IPS-18a (cell line): ENCODE results near the gene PRTFDC1.
A peak's percentile ranks its signal among the peaks of the same experiment; 100 is the strongest.

Experiments used
- H3K27ac ChIP-seq: one replicate; pipeline ENCODE4 v1.5.1; 2013; ENCODE audit warnings: low read length
- H3K27me3 ChIP-seq: one replicate; pipeline ENCODE4 v1.6.1; 2013; ENCODE audit warnings: mild to moderate bottlenecking, low read length; ENCODE audit not compliant: control insufficient read depth, insufficient read depth
- H3K36me3 ChIP-seq: one replicate; pipeline ENCODE4 v1.6.1; 2013; ENCODE audit warnings: low read depth, low read length; ENCODE audit not compliant: control insufficient read depth
- H3K4me1 ChIP-seq: one replicate; pipeline ENCODE4 v1.6.1; 2013; ENCODE audit warnings: low read depth, low read length; ENCODE audit not compliant: control insufficient read depth
- H3K4me3 ChIP-seq: one replicate; pipeline ENCODE4 v1.5.1; 2013; ENCODE audit warnings: low read length
- H3K9ac ChIP-seq: one replicate; pipeline ENCODE4 v1.6.1; 2013; ENCODE audit warnings: mild to moderate bottlenecking, low read length, moderate library complexity
- H3K9me3 ChIP-seq: one replicate; pipeline ENCODE4 v1.6.1; 2013; ENCODE audit warnings: low read depth, low read length; ENCODE audit not compliant: control insufficient read depth

PRTFDC1 gene

GRCh38 chr10:24898501-24898900 lies 53.9 kb downstream of the PRTFDC1 start:
- H3K36me3 ChIP-seq: no peaks in the 10 kb centered on the region
- no peak overlapping the region for H3K9ac ChIP-seq
- no peaks in the 10 kb centered on the region for H3K4me1 ChIP-seq

GRCh38 chr10:24897326-24897926 lies 55.0 kb downstream of the PRTFDC1 start:
- H3K9ac ChIP-seq: no peak overlapping the region
- no peaks in the 10 kb centered on the region for H3K9me3 ChIP-seq
- H3K4me1 ChIP-seq: no peaks in the 10 kb centered on the region
- H3K27me3 ChIP-seq: no peaks in the 10 kb centered on the region
- H3K4me3 ChIP-seq: no peak overlapping the region
- no peaks in the 10 kb centered on the region for H3K36me3 ChIP-seq
- no peak overlapping the region for H3K27ac ChIP-seq

More at GRCh38 chr10:24898501-24898900, 53.9 kb downstream of the PRTFDC1 start:
- H3K27ac ChIP-seq: no peak overlapping the region
- H3K9me3 ChIP-seq: no peaks in the 10 kb centered on the region
- H3K27me3 ChIP-seq: no peaks in the 10 kb centered on the region
- H3K4me3 ChIP-seq: no peak overlapping the region

GRCh38 chr10:24894728-24895127 lies 57.7 kb downstream of the PRTFDC1 start:
- Histone ChIP-seq H3K4me3 (no peak overlapping the region), H3K4me1 (no peaks in the 10 kb centered on the region), H3K9me3 (no peaks in the 10 kb centered on the region), H3K36me3 (no peaks in the 10 kb centered on the region), H3K9ac (no peak overlapping the region), H3K27ac (no peak overlapping the region), H3K27me3 (no peaks in the 10 kb centered on the region)

GRCh38 chr10:24894309-24894708 lies 58.1 kb downstream of the PRTFDC1 start:
- H3K27me3 ChIP-seq: no peaks in the 10 kb centered on the region
- no peak overlapping the region for H3K4me3 ChIP-seq
- H3K4me1 ChIP-seq: no peaks in the 10 kb centered on the region
- H3K27ac ChIP-seq: no peak overlapping the region
- no peaks in the 10 kb centered on the region for H3K9me3 ChIP-seq
- H3K9ac ChIP-seq: no peak overlapping the region
- no peaks in the 10 kb centered on the region for H3K36me3 ChIP-seq

- no peak overlapping the region for H3K27ac ChIP-seq
- no peak overlapping the region for H3K4me3 ChIP-seq
- H3K36me3 ChIP-seq: no peaks in the 10 kb centered on the region
- H3K9ac ChIP-seq: no peak overlapping the region
- H3K9me3 ChIP-seq: no peaks in the 10 kb centered on the region
- H3K27me3 ChIP-seq: no peaks in the 10 kb centered on the region
- H3K4me1 ChIP-seq: no peaks in the 10 kb centered on the region
These were observed 59.3 kb downstream of the PRTFDC1 start for GRCh38 chr10:24893127-24893526.

GRCh38 chr10:24891823-24892222 lies 60.6 kb downstream of the PRTFDC1 start:
- Histone ChIP-seq H3K27ac (no peak overlapping the region), H3K27me3 (no peaks in the 10 kb centered on the region), H3K36me3 (no peaks in the 10 kb centered on the region), H3K4me3 (no peak overlapping the region), H3K9ac (no peak overlapping the region), H3K9me3 (no peaks in the 10 kb centered on the region), H3K4me1 (no peaks in the 10 kb centered on the region)

GRCh38 chr10:24889639-24890038 lies 62.8 kb downstream of the PRTFDC1 start:
- Histone ChIP-seq H3K4me3 (no peak overlapping the region), H3K9ac (no peak overlapping the region), H3K27me3 (no peaks in the 10 kb centered on the region), H3K9me3 (no peaks in the 10 kb centered on the region), H3K4me1 (peaks cover 4% of the 10 kb centered on the region), H3K36me3 (no peaks in the 10 kb centered on the region), H3K27ac (no peak overlapping the region)

- Histone ChIP-seq H3K4me1 (peaks cover 12% of the 10 kb centered on the region), H3K9me3 (no peaks in the 10 kb centered on the region), H3K4me3 (no peak overlapping the region), H3K27ac (no peak overlapping the region), H3K27me3 (no peaks in the 10 kb centered on the region), H3K9ac (no peak overlapping the region), H3K36me3 (no peaks in the 10 kb centered on the region)
These were observed 64.6 kb downstream of the PRTFDC1 start for GRCh38 chr10:24887855-24888231.

GRCh38 chr10:24886290-24886680 lies 66.1 kb downstream of the PRTFDC1 start:
- Histone ChIP-seq H3K27ac (no peak overlapping the region), H3K36me3 (no peaks in the 10 kb centered on the region), H3K27me3 (no peaks in the 10 kb centered on the region), H3K9me3 (no peaks in the 10 kb centered on the region), H3K4me1 (peaks cover 12% of the 10 kb centered on the region), H3K4me3 (no peak overlapping the region), H3K9ac (no peak overlapping the region)

GRCh38 chr10:24885551-24886289 lies 66.7 kb downstream of the PRTFDC1 start:
- no peak overlapping the region for H3K27ac ChIP-seq
- no peaks in the 10 kb centered on the region for H3K9me3 ChIP-seq
- no peak overlapping the region for H3K4me3 ChIP-seq
- H3K4me1 ChIP-seq: peaks cover 12% of the 10 kb centered on the region
- no peaks in the 10 kb centered on the region for H3K36me3 ChIP-seq
- no peak overlapping the region for H3K9ac ChIP-seq
- no peaks in the 10 kb centered on the region for H3K27me3 ChIP-seq

- Histone ChIP-seq H3K9ac (no peak overlapping the region), H3K36me3 (no peaks in the 10 kb centered on the region), H3K27ac (peak overlapping the region; percentile 16), H3K27me3 (no peaks in the 10 kb centered on the region), H3K4me1 (peaks cover 12% of the 10 kb centered on the region), H3K4me3 (no peak overlapping the region), H3K9me3 (no peaks in the 10 kb centered on the region)
These were observed 67.6 kb downstream of the PRTFDC1 start for GRCh38 chr10:24884793-24885192.

- H3K27me3 ChIP-seq: no peaks in the 10 kb centered on the region
These were observed 68.1 kb downstream of the PRTFDC1 start for GRCh38 chr10:24884316-24884715.

More at GRCh38 chr10:24884316-24884715, 68.1 kb downstream of the PRTFDC1 start:
- no peak overlapping the region for H3K9ac ChIP-seq
- H3K4me3 ChIP-seq: no peak overlapping the region
- peak overlapping the region; percentile 16 for H3K27ac ChIP-seq
- no peaks in the 10 kb centered on the region for H3K36me3 ChIP-seq
- H3K9me3 ChIP-seq: no peaks in the 10 kb centered on the region
- H3K4me1 ChIP-seq: peaks cover 12% of the 10 kb centered on the region
